Epithelial cell of proximal tubule (primary cell): ENCODE results near the gene DDX39B. TPM values are rescaled to one million over a fixed set of nuclear protein-coding genes. Genes with fewer than 3 reads are reported as not detected.

Source experiments
- DNase-seq: peaks from one replicate; pipeline ENCODE4 v3.0.0-alpha.2; 2011; ENCODE audit warnings: low read depth
- H3K4me3 ChIP-seq: 2 replicates; pipeline ENCODE4 v1.5.1; 2011; ENCODE audit warnings: low read depth, mild to moderate bottlenecking, low read length
- total RNA-seq: library from RNA; depleted of rRNA; stranded (reverse); fragments of >200 nt; gene quantifications from 2 replicates; pipeline ENCODE4 v1.2.3, GENCODE V29; 2015
- TF ChIP-seq, protein P1 (sequence below): conservative IDR thresholded peaks from 2 replicates; pipeline ENCODE4 v1.5.1; 2012; ENCODE audit warnings: low read depth, mild to moderate bottlenecking, low read length

Gene DDX39B
- total RNA-seq, 1 donor from 2014 or later: 304 TPM

DNA sequence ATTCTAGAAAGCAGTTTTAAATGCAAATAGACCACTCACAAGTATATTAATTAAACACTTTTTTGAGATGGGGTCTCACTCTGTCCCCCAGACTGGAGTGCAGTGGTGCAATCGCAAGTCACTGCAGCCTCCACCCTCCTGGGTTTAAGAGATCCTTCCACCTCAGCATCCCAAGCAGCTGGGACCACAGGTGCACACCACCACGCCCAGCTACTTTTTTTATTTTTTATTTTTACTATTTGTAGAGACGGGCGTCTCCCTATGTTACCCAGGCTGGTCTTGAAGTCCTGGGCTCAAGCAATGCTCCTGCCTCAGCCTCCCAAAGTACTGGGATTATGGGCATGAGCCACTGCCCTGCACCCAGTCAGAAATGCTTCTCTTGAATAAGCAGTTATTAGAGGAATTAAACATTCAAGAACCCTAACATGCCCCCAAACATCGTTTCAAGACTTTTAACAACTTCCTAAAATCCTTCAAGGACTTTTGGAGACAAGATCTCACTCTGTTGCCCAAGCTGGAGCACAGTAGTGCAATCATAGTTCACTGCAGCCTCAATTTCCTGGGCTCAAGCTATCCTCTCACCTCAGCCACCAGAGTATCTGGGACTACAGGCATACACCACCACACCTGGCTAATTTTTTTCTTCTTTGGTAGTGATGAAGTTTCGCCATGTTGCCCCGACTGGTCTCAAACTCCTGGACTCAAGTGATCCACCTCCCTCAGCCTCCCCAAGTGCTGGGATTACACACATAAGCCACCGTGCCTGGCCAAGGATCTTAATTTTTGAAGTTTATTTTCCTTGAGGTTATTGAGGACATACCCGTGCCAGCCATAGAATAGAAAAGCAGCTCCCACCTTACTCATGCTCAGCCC, 9.8 kb downstream of the DDX39B start:
- TF ChIP-seq, protein P1, sequence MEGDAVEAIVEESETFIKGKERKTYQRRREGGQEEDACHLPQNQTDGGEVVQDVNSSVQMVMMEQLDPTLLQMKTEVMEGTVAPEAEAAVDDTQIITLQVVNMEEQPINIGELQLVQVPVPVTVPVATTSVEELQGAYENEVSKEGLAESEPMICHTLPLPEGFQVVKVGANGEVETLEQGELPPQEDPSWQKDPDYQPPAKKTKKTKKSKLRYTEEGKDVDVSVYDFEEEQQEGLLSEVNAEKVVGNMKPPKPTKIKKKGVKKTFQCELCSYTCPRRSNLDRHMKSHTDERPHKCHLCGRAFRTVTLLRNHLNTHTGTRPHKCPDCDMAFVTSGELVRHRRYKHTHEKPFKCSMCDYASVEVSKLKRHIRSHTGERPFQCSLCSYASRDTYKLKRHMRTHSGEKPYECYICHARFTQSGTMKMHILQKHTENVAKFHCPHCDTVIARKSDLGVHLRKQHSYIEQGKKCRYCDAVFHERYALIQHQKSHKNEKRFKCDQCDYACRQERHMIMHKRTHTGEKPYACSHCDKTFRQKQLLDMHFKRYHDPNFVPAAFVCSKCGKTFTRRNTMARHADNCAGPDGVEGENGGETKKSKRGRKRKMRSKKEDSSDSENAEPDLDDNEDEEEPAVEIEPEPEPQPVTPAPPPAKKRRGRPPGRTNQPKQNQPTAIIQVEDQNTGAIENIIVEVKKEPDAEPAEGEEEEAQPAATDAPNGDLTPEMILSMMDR: no peak
- DNase-seq: no peak
- no peak overlapping the region for H3K4me3 ChIP-seq

DNA sequence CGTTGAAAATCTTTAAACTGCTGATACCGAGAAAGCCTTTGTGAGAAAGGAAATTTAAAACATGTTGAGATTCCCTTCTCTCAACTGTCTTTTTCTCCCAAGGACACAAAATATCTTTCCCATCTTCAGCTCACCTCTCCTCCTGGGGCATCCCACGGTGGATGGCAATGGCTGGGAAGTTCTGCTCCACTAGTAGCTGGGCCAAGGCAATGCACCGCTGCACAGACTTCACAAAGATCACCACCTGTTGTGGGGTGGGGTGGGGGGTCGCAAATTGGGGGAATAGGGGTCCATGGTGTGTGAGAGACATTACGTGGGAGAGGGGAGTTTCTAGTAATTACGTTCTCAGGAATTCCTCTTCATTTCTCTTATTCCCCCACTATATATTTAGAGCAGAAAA, 10.6 kb downstream of the DDX39B start:
- H3K4me3 ChIP-seq: no peak overlapping the region
- no peak for DNase-seq
- TF ChIP-seq, protein P1: no peak

DNA sequence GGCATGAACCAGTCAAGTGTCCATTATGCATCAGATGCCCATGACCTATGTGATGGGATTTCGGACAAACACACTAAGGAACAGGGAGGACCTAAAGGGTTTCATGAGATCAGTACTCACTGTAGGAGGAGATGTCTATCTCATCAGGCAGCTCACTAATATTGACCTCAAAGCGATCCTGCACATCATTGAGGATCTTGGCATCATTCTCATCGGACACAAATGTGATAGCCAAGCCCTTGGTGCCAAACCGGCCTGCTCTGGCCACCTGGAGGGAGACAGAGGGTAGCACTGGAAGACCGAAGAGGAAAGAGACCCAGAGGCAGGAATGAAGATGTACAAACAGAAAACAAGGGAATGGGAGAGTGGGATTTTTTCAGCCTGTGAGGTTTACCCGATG, 11.1 kb downstream of the DDX39B start:
- no peak overlapping the region for H3K4me3 ChIP-seq
- TF ChIP-seq, protein P1: no peak
- DNase-seq: no peak

DNA sequence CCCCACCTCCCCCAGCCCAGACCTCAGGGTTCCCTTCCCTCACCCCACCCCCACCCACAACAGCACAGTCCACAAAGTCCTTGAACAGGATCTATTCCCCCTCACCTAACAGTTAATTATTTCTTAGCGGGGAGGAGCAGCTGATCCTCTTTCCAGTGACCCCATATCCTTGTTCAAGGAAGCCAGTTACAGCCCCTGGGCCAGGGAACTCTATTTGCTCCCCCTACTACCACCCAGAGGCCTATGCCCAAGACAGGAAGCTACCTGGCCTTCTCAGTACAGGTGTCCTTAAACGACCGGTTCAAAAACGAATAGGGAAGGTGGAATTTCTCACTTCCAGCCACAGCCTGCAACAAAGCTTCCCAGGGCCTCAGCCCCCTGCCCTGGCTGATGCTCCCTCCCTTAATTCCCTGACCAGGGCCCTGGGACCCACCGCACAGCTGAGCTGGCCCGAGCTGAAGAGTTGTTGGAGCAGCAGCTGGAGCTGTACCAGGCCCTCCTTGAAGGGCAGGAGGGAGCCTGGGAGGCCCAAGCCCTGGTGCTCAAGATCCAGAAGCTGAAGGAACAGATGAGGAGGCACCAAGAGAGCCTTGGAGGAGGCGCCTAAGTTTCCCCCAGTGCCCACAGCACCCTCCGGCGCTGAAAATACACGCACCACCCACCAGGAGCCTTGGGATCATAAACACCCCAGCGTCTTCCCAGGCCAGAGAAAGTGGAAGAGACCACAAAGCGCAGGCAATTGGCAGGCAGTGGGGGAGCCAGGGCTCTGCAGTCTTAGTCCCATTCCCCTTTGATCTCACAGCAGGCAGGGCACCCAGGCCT, 12.3 kb downstream of the DDX39B start:
- TF ChIP-seq, protein P1: no peak
- no peak overlapping the region for H3K4me3 ChIP-seq
- DNase-seq: no peak

DNA sequence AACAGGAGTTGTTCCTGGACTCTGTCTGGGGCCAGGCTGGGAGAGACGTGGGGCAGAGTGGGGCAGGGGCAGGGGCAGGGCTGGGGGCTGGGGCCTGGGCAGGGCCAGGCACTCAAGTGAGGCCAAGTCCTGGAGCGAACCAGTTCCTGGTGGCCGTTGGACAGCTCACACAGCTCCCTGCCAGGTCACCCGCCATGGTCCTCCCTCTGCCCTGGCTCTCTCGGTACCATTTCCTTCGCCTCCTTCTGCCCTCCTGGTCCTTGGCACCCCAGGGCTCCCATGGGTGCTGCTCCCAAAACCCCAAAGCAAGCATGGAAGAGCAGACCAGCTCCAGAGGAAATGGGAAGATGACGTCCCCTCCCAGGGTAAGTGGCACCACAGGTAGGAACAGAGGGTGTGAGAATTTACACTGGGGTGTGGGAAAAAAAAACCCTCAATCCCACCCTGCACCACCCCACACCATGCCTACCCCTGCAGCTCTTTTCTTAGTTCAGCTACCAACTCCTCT, 12.9 kb downstream of the DDX39B start, which contains the start of gene MCCD1:
Gene MCCD1, plus strand, starts transcription at position 142 of the 508 bp plus-strand sequence. Its CDS starts 53 bp downstream, at position 195.
- TF ChIP-seq, protein P1: no peak
- no peak within 1 kb of the TSS for H3K4me3 ChIP-seq
- no peak for DNase-seq

DNA sequence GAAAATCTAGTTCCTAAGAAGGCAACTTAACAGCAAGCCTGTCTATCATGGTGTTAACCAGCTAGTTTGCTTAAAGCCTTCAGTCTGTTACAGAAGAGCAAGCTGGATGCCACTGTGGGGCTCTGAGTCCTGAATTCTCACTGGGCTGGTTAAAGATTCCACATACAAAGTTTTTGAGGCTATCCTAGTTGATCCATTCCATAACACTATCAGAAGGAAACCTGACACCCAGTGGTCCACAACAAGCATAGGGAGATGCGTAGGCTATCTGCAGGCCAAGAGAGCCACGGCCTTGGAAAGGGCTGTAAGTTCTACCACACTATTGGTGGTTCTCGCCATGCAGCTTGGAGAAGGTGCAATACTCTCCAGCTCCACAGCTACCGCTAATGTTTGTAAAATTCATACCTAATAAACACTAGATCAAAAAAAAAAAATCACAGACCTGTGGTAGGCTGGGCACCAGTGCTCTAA, 13.5 kb downstream of the DDX39B start:
- TF ChIP-seq, protein P1: no peak
- H3K4me3 ChIP-seq: no peak overlapping the region
- no peak for DNase-seq
